ENCODE data around the gene NOSIP.

NOSIP gene

GRCh38 chr19:49539192-49539952 lies 41.0 kb downstream of the NOSIP start:
- Histone ChIP-seq H3K36me3 (ENCODE audit: control insufficient read depth in 1 of 2, insufficient read depth in 2 of 2, low read length in 2 of 2) (peaks cover 15 to 63% of the 10 kb centered on the region in 2 donors), H3K4me3 (ENCODE audit: low read depth in 1 of 2, low read length in 2 of 2) (no peak overlapping the region), H3K4me1 (ENCODE audit: control insufficient read depth in 1 of 2, insufficient read depth in 2 of 2, low read length in 2 of 2) (peaks cover 0 to 4% of the 10 kb centered on the region in 2 donors), H3K27me3 (ENCODE audit: control insufficient read depth in 1 of 2, insufficient read depth in 2 of 2, low read length in 2 of 2) (no peaks in the 10 kb centered on the region), H3K9ac (ENCODE audit: low read depth in 1 of 2, low read length in 2 of 2) (no peak overlapping the region), H3K27ac (ENCODE audit: low read depth, low read length) (no peak overlapping the region), H3K9me3 (ENCODE audit: control insufficient read depth in 1 of 2, low read length in 2 of 2) (no peaks in the 10 kb centered on the region)

DNA sequence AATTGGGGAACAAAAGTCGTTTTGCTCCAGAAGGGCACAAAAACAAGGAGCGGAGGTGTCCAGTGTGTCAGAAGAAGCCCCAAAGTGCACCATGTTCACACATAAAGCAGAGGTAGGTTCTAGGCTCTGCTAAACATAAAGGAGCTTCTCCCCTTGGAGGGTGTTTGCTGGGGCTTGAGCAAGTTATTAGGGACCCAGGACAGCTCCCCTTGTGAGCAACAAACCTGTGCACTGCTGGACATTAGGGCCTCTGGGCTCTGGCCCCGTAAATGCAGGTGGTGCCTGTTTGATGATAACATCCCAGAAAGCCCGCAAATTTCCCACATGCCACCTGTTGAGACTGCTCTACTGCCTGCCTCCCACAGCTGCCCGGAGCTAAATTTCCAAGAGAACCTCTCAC lies 41.7 kb downstream of the NOSIP start:
- no peaks in the 10 kb centered on the region for H3K9me3 ChIP-seq (ENCODE audit: control insufficient read depth in 1 of 2, low read length in 2 of 2)
- H3K36me3 ChIP-seq (ENCODE audit: control insufficient read depth in 1 of 2, insufficient read depth in 2 of 2, low read length in 2 of 2), result peaks cover 15 to 63% of the 10 kb centered on the region in 2 donors

DNA sequence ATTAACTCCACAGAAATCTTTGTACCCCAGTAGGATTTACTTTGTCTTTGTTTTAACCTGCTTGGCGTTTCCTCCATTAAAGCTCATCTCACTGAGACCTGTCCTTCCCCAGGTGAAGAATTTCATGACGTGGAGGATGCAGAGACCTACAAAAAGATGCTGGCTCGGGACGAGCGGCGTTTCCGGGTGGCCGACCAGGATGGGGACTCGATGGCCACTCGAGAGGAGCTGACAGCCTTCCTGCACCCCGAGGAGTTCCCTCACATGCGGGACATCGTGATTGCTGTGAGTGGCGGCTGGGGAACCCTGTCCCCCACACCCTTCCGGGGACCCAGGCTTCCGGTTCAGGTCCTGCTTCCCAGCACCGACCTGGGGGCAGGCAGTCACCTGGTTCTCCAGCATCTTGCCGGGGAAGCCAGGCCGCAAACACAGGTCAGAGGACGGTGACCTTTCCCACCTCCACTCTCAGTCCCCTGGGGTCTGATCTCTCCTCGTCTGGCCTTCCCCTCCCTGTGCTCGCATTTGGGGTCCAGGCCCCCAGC lies 43.4 kb downstream of the NOSIP start:
- peaks cover 14 to 58% of the 10 kb centered on the region in 2 donors for H3K36me3 ChIP-seq (ENCODE audit: control insufficient read depth in 1 of 2, insufficient read depth in 2 of 2, low read length in 2 of 2)

More for the DNA sequence above, 41.7 kb downstream of the NOSIP start:
- Histone ChIP-seq H3K4me3 (ENCODE audit: low read depth in 1 of 2, low read length in 2 of 2) (no peak overlapping the region), H3K27ac (ENCODE audit: low read depth, low read length) (no peak overlapping the region), H3K27me3 (ENCODE audit: control insufficient read depth in 1 of 2, insufficient read depth in 2 of 2, low read length in 2 of 2) (no peaks in the 10 kb centered on the region), H3K9ac (ENCODE audit: low read depth in 1 of 2, low read length in 2 of 2) (no peak overlapping the region), H3K4me1 (ENCODE audit: control insufficient read depth in 1 of 2, insufficient read depth in 2 of 2, low read length in 2 of 2) (peaks cover 0 to 7% of the 10 kb centered on the region in 2 donors)

DNA sequence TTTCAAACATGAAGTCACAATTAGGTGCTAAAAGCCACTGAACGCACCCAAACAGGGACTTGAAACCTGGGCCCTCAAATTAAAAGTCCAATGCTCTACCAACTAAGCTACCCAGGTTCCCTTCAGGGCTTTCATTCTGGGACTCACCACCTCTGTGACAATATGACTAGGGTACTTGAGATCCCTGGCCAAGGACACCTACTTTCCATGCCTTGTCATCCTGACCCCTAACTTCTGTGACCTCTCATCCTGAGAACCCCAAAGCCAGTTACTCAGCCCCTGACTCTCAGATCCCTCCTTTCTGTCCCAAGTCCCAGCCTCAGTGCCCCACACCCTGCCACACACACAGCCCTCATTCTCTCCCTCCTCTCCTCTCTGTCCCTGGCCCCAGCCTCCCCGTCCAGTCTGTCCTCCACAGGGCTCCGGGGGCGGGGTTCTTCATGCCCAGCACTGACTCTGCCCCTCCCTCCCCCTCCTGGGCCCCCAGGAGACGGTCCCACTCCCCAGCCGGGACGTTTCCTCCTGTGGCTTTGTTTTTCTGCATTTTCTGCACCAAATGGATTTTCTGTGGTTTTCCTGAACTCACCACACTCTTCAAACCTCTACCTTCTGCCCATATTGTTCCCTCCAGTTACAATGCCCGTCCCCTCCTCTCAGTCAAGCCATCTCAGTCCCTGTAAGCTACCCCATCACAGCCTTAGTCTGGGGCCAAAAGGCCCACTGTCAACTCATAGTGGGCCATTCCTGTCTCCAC lies 45.5 kb downstream of the NOSIP start:
- peak overlapping the region in 1 of 2 donors; percentile 68 for H3K4me3 ChIP-seq (ENCODE audit: low read depth in 1 of 2, low read length in 2 of 2)
- no peaks in the 10 kb centered on the region for H3K27me3 ChIP-seq (ENCODE audit: control insufficient read depth in 1 of 2, insufficient read depth in 2 of 2, low read length in 2 of 2)
- peaks cover 14 to 53% of the 10 kb centered on the region in 2 donors for H3K36me3 ChIP-seq (ENCODE audit: control insufficient read depth in 1 of 2, insufficient read depth in 2 of 2, low read length in 2 of 2)
- H3K4me1 ChIP-seq (ENCODE audit: control insufficient read depth in 1 of 2, insufficient read depth in 2 of 2, low read length in 2 of 2), result peaks cover 0 to 12% of the 10 kb centered on the region in 2 donors
- no peaks in the 10 kb centered on the region for H3K9me3 ChIP-seq (ENCODE audit: control insufficient read depth in 1 of 2, low read length in 2 of 2)
- H3K9ac ChIP-seq (ENCODE audit: low read depth in 1 of 2, low read length in 2 of 2), result no peak overlapping the region
- no peak overlapping the region for H3K27ac ChIP-seq (ENCODE audit: low read depth, low read length)

More for the DNA sequence above, 43.4 kb downstream of the NOSIP start:
- H3K4me1 ChIP-seq (ENCODE audit: control insufficient read depth in 1 of 2, insufficient read depth in 2 of 2, low read length in 2 of 2), result peaks cover 0 to 12% of the 10 kb centered on the region in 2 donors
- H3K9ac ChIP-seq (ENCODE audit: low read depth in 1 of 2, low read length in 2 of 2), result no peak overlapping the region
- H3K27me3 ChIP-seq (ENCODE audit: control insufficient read depth in 1 of 2, insufficient read depth in 2 of 2, low read length in 2 of 2), result no peaks in the 10 kb centered on the region
- H3K27ac ChIP-seq (ENCODE audit: low read depth, low read length), result no peak overlapping the region
- no peaks in the 10 kb centered on the region for H3K9me3 ChIP-seq (ENCODE audit: control insufficient read depth in 1 of 2, low read length in 2 of 2)
- no peak overlapping the region for H3K4me3 ChIP-seq (ENCODE audit: low read depth in 1 of 2, low read length in 2 of 2)

- Histone ChIP-seq H3K9me3 (ENCODE audit: control insufficient read depth in 1 of 2, low read length in 2 of 2) (no peaks in the 10 kb centered on the region), H3K27me3 (ENCODE audit: control insufficient read depth in 1 of 2, insufficient read depth in 2 of 2, low read length in 2 of 2) (no peaks in the 10 kb centered on the region), H3K9ac (ENCODE audit: low read depth in 1 of 2, low read length in 2 of 2) (peak overlapping the region in 1 of 2 donors; percentile 25), H3K36me3 (ENCODE audit: control insufficient read depth in 1 of 2, insufficient read depth in 2 of 2, low read length in 2 of 2) (peaks cover 12 to 53% of the 10 kb centered on the region in 2 donors), H3K27ac (ENCODE audit: low read depth, low read length) (no peak overlapping the region), H3K4me1 (ENCODE audit: control insufficient read depth in 1 of 2, insufficient read depth in 2 of 2, low read length in 2 of 2) (peaks cover under 1 to 12% of the 10 kb centered on the region in 2 donors), H3K4me3 (ENCODE audit: low read depth in 1 of 2, low read length in 2 of 2) (peak overlapping the region; percentile 58 to 68)
These were observed 46.5 kb downstream of the NOSIP start for GRCh38 chr19:49533551-49534488.

GRCh38 chr19:49530708-49531107 lies 49.6 kb downstream of the NOSIP start:
- Histone ChIP-seq H3K36me3 (ENCODE audit: control insufficient read depth in 1 of 2, insufficient read depth in 2 of 2, low read length in 2 of 2) (peaks cover 9 to 53% of the 10 kb centered on the region in 2 donors), H3K27me3 (ENCODE audit: control insufficient read depth in 1 of 2, insufficient read depth in 2 of 2, low read length in 2 of 2) (no peaks in the 10 kb centered on the region), H3K9ac (ENCODE audit: low read depth in 1 of 2, low read length in 2 of 2) (no peak overlapping the region), H3K9me3 (ENCODE audit: control insufficient read depth in 1 of 2, low read length in 2 of 2) (no peaks in the 10 kb centered on the region), H3K27ac (ENCODE audit: low read depth, low read length) (no peak overlapping the region), H3K4me1 (ENCODE audit: control insufficient read depth in 1 of 2, insufficient read depth in 2 of 2, low read length in 2 of 2) (peaks cover 5 to 20% of the 10 kb centered on the region in 2 donors), H3K4me3 (ENCODE audit: low read depth in 1 of 2, low read length in 2 of 2) (no peak overlapping the region)

- H3K9me3 ChIP-seq (ENCODE audit: control insufficient read depth in 1 of 2, low read length in 2 of 2), result no peaks in the 10 kb centered on the region
- no peaks in the 10 kb centered on the region for H3K27me3 ChIP-seq (ENCODE audit: control insufficient read depth in 1 of 2, insufficient read depth in 2 of 2, low read length in 2 of 2)
- peak overlapping the region; percentile 55 to 59 for H3K4me3 ChIP-seq (ENCODE audit: low read depth in 1 of 2, low read length in 2 of 2)
- no peak overlapping the region for H3K9ac ChIP-seq (ENCODE audit: low read depth in 1 of 2, low read length in 2 of 2)
- H3K4me1 ChIP-seq (ENCODE audit: control insufficient read depth in 1 of 2, insufficient read depth in 2 of 2, low read length in 2 of 2), result peaks cover 5 to 11% of the 10 kb centered on the region in 2 donors
- no peak overlapping the region for H3K27ac ChIP-seq (ENCODE audit: low read depth, low read length)
- peaks cover 20 to 54% of the 10 kb centered on the region in 2 donors for H3K36me3 ChIP-seq (ENCODE audit: control insufficient read depth in 1 of 2, insufficient read depth in 2 of 2, low read length in 2 of 2)
These were observed 52.1 kb downstream of the NOSIP start for GRCh38 chr19:49528211-49528771.

- no peak overlapping the region for H3K9ac ChIP-seq (ENCODE audit: low read depth in 1 of 2, low read length in 2 of 2)
- H3K4me3 ChIP-seq (ENCODE audit: low read depth in 1 of 2, low read length in 2 of 2), result no peak overlapping the region
- H3K27ac ChIP-seq (ENCODE audit: low read depth, low read length), result no peak overlapping the region
- peaks cover 5 to 8% of the 10 kb centered on the region in 2 donors for H3K4me1 ChIP-seq (ENCODE audit: control insufficient read depth in 1 of 2, insufficient read depth in 2 of 2, low read length in 2 of 2)
- no peaks in the 10 kb centered on the region for H3K27me3 ChIP-seq (ENCODE audit: control insufficient read depth in 1 of 2, insufficient read depth in 2 of 2, low read length in 2 of 2)
- H3K36me3 ChIP-seq (ENCODE audit: control insufficient read depth in 1 of 2, insufficient read depth in 2 of 2, low read length in 2 of 2), result peaks cover 16 to 58% of the 10 kb centered on the region in 2 donors
- H3K9me3 ChIP-seq (ENCODE audit: control insufficient read depth in 1 of 2, low read length in 2 of 2), result no peaks in the 10 kb centered on the region
These were observed 55.4 kb downstream of the NOSIP start for GRCh38 chr19:49524812-49525455.

Data from duodenal mucosa (tissue), 2 donors.